ENCODE data around the gene SLC17A8.
"Not testable (repeated sequence)": the region's sequence is repeated elsewhere in the genome, so short reads cannot be mapped to it uniquely, and the experiment has no call there.

Gene SLC17A8

GRCh38 chr12:100356644-100357223, at the start of gene SLC17A8:
Gene SLC17A8, plus strand, starts transcription at chr12:100357074. Its CDS starts 318 bp downstream, at chr12:100357392.
- DNase-seq: peak in 3 of 56 donors; percentile 0 to 10 (median 2)

- not testable (repeated sequence) for DNase-seq
Measured at GRCh38 chr12:100308138-100308537, 48.7 kb upstream of the SLC17A8 start.

GRCh38 chr12:100311317-100311716, 45.6 kb upstream of the SLC17A8 start:
- DNase-seq: no peak

- no peak for DNase-seq
Measured at GRCh38 chr12:100317371-100317770, 39.5 kb upstream of the SLC17A8 start.

- no peak for DNase-seq
Measured at GRCh38 chr12:100324498-100324897, 32.4 kb upstream of the SLC17A8 start.

GRCh38 chr12:100326208-100326607, 30.7 kb upstream of the SLC17A8 start:
- DNase-seq: no peak

- DNase-seq: no peak
Measured at GRCh38 chr12:100329800-100330199, 27.1 kb upstream of the SLC17A8 start.

- no peak for DNase-seq
Measured at GRCh38 chr12:100331871-100332270, 25.0 kb upstream of the SLC17A8 start.

- no peak for DNase-seq
Measured at GRCh38 chr12:100332852-100333251, 24.0 kb upstream of the SLC17A8 start.

- no peak for DNase-seq
Measured at GRCh38 chr12:100337299-100337698, 19.6 kb upstream of the SLC17A8 start.

GRCh38 chr12:100337727-100338126, 19.1 kb upstream of the SLC17A8 start:
- no peak for DNase-seq

- no peak for DNase-seq
Measured at GRCh38 chr12:100339071-100339470, 17.8 kb upstream of the SLC17A8 start.

GRCh38 chr12:100342897-100343296, 14.0 kb upstream of the SLC17A8 start:
- DNase-seq: not testable (repeated sequence)

- DNase-seq: not testable (repeated sequence)
Measured at GRCh38 chr12:100344351-100344750, 12.5 kb upstream of the SLC17A8 start.

GRCh38 chr12:100345020-100345767, 11.7 kb upstream of the SLC17A8 start:
- DNase-seq: no peak

- no peak for DNase-seq
Measured at GRCh38 chr12:100346660-100347059, 10.2 kb upstream of the SLC17A8 start.

- DNase-seq: no peak
Measured at GRCh38 chr12:100348657-100349454, 8.0 kb upstream of the SLC17A8 start.

- DNase-seq: no peak
Measured at GRCh38 chr12:100359248-100359647, 2.4 kb downstream of the SLC17A8 start.

GRCh38 chr12:100359822-100360221, 2.9 kb downstream of the SLC17A8 start:
- no peak for DNase-seq

GRCh38 chr12:100360450-100360849, 3.6 kb downstream of the SLC17A8 start:
- no peak for DNase-seq

GRCh38 chr12:100364324-100364723, 7.5 kb downstream of the SLC17A8 start:
- DNase-seq: no peak

GRCh38 chr12:100365411-100365810, 8.5 kb downstream of the SLC17A8 start:
- no peak for DNase-seq
